GM18507 (cell line): ENCODE data around the gene C1GALT1.
A peak's percentile ranks its signal among the peaks of the same experiment; 100 is the strongest.
"Not testable (repeated sequence)": the region's sequence is repeated elsewhere in the genome, so short reads cannot be mapped to it uniquely, and the experiment has no call there.

Experiments used
- DNase-seq: peaks from one replicate; pipeline ENCODE4 v3.0.0; 2011; ENCODE audit warnings: low read depth; ENCODE audit not compliant: insufficient read length; ENCODE audit errors: extremely low spot score
- FAIRE-seq: peaks from 2 replicates; lab custom pipeline; 2011; peaks lifted over from hg19 to GRCh38; lab: Jason Lieb, UNC

Gene C1GALT1

DNA sequence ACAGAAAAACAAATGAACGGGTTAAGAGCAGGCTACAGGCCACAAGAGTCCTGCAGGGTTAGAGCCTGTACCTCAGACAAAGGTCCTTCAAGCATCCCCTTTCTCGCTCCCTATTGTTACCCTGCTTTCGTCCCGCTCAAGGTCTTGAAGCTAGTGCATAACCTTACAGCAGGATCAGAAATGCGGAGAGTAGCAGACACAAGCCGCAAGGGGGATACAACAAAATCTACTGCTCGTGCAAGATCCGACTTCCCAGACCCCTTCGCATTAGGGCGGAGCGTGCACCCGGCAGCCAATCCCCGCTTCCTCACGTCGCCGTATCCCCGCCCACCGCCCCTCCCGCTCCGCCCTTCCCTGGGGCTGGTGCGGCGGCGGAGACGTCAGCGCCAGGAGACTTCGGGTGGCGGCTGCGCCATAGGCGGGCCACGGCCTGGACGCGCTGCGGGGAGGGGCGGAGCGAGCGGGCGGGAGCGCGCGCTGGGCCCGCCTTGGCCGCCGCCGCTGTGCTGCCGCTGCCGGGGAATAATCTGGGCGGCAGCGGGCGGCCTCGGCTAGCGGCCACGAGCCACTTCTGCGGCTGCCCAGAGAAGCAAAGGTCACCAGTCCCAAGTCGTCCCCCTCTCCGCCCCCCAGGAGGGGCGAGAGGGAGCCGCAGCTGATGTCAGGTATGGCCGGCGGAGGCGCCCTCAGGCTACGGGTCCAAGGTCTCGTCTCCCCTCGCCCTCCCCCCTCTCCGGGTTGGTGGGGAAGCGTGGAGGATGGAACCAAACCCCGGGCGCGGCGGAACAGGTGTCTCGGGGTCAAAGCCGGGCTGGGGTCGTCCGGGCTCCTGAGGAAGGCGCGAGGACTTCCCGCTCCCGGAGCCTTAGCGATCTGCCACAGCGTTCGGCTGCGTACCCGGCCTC is at the start of gene C1GALT1:
Gene C1GALT1, plus strand, starts transcription at position 389 of the 905 bp plus-strand sequence. CDS start 51,776 bp downstream, outside the sequence.
- DNase-seq, result peak; percentile 79
- FAIRE-seq, result peak; percentile 97

DNA sequence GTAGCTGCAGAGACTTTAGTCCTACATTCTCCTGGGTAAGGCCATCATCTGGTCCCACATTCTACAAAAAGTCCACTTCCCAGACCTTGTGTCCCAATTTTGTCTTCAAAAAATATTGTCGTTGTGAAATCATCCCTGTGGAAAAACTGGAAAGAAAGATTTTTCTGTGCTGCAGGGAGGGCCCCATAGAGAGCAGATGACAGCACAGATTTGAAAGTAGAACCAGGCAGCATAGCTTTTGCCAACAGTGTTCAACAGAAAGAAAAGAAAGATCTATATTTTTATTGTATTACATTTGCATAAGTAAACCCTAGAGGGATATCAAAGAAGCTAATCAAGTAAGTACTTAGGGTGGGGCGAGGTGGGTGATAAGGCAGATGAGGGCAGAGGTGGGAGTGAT is 48.3 kb upstream of the C1GALT1 start:
- no peak for FAIRE-seq
- no peak for DNase-seq

- FAIRE-seq, result no peak
Observed at GRCh38 chr7:7135074-7135473, 47.3 kb upstream of the C1GALT1 start.

GRCh38 chr7:7135924-7136323 is 46.4 kb upstream of the C1GALT1 start:
- not testable (repeated sequence) for FAIRE-seq, DNase-seq

More at GRCh38 chr7:7135074-7135473, 47.3 kb upstream of the C1GALT1 start:
- DNase-seq, result no peak

DNA sequence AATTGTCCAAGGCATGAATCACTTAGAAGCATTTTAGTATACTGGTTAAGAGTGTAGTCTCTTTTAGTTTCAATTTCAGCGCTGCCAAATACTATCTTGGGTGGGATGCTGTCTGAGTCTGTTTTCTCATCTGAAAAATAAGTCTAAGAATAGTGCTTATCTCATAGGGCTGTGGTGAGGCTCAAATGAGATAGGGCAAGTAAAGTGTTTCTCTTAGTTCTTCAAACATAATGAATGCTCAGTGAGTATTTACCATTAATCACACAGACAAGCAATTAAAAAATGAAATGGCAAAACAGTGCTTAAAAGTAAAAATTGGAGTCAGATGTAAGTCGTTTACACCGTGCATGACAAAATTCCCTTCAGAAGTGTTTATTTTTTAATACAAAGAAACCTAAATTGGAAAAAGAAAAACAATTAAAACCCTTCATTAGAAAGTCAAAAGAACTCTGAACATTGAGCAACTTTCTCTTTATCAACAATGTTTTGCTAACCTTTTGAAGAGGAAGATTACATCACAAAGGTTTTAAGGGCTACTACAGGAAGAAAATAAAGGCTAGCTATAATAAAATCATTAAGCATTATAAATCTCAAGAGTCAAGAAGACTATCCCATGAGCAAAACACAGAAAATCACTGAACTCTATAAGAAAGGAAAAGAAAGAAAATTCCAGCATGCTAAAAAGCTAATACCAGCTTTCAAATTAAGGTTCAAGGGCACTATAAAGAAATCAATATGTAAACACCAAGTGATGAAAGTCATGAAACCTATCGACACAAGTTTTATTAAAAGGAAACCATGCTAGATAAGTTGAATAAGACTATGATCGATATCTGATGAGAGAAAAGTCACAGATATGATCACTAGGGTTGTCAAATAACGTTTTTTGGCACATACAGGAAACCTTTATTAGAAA is 45.6 kb upstream of the C1GALT1 start:
- DNase-seq (no peak), FAIRE-seq (no peak)

DNA sequence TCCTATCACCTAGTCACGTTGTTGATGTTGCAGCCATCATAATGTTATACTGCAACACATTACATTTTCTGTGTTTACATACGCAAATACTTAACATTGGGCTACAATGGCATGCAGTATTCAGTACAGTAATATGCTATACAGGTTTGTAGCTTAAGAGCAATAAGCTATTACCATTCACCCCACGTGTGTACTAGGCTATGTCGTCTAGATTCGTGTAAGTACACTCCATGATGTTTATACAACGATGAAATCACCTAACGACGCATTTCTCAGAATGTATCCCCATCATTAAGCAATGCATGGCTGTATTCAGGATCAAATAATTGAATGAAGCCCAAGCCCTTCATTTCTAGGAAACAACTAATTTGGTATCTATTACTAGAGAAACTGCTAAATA is 43.4 kb upstream of the C1GALT1 start:
- no peak for FAIRE-seq
- no peak for DNase-seq

DNA sequence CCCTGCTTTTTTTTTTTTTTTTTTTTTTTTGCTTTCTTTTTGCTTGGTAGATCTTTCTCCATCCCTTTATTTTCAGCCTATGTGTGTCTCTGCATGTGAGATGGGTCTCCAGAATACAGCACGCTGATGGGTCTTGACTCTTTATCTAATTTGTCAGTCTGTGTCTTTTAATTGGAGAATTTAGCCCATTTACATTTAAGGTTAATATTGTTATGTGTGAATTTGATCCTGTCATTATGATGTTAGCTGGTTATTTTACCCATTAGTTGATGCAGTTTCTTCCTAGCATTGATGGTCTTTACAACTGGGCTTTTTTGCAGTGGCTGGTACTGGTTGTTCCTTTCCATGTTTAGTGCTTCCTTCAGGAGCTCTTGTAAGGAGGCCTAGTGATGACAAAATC is 38.9 kb upstream of the C1GALT1 start:
- not testable (repeated sequence) for FAIRE-seq, DNase-seq

DNA sequence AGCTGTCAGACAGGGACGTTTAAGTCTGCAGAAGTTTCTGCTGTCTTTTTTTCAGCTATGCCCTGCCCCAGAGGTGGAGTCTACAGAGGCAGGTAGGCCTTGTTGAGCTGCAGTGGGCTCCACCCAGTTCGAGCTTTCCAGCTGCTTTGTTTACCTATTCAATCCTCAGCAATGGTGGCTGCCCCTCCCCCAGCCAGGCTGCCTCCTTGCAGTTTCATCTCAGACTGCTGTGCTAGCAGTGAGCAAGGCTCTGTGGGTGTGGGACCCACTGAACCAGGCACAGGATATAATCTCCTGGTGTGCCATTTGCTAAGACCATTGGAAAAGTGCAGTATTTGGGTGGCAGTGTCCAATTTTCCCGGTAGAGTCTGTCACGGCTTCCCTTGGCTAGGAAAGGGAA is 37.2 kb upstream of the C1GALT1 start:
- not testable (repeated sequence) for DNase-seq

GRCh38 chr7:7146837-7147236 is 35.5 kb upstream of the C1GALT1 start:
- DNase-seq (no peak), FAIRE-seq (no peak)

More for the DNA sequence above, 37.2 kb upstream of the C1GALT1 start:
- FAIRE-seq, result not testable (repeated sequence)

- FAIRE-seq, result no peak
- no peak for DNase-seq
Observed at GRCh38 chr7:7148798-7149481, 33.4 kb upstream of the C1GALT1 start.

- FAIRE-seq (no peak), DNase-seq (no peak)
Observed at GRCh38 chr7:7151285-7151684, 31.1 kb upstream of the C1GALT1 start.

- FAIRE-seq (no peak), DNase-seq (no peak)
Observed at GRCh38 chr7:7151865-7152264, 30.5 kb upstream of the C1GALT1 start.

- FAIRE-seq (no peak), DNase-seq (no peak)
Observed at GRCh38 chr7:7152315-7152714, 30.0 kb upstream of the C1GALT1 start.

- not testable (repeated sequence) for DNase-seq
- peak; percentile 18 for FAIRE-seq
Observed at GRCh38 chr7:7154355-7154754, 28.0 kb upstream of the C1GALT1 start.

GRCh38 chr7:7156663-7157062 is 25.7 kb upstream of the C1GALT1 start:
- FAIRE-seq, result no peak
- DNase-seq, result no peak

GRCh38 chr7:7157177-7157886 is 25.0 kb upstream of the C1GALT1 start:
- DNase-seq (no peak), FAIRE-seq (peak; percentile 58)

- FAIRE-seq (no peak), DNase-seq (no peak)
Observed at GRCh38 chr7:7157887-7158271, 24.5 kb upstream of the C1GALT1 start.

- DNase-seq, result no peak
- FAIRE-seq, result peak; percentile 12
Observed at GRCh38 chr7:7159063-7159658, 23.2 kb upstream of the C1GALT1 start.

- FAIRE-seq (no peak), DNase-seq (no peak)
Observed at GRCh38 chr7:7164591-7164990, 17.8 kb upstream of the C1GALT1 start.
